ENCODE results near the gene MYO7A.

MYO7A gene

GRCh38 chr11:77155556-77156130, 27.6 kb downstream of the MYO7A start:
- H3K4me3 ChIP-seq (replicated peaks; ENCODE audit: low read depth, low read length) = no peak overlapping the region
- no peak for TF ChIP-seq CTCF (IDR thresholded peaks at IDR 0.05; ENCODE audit: low read depth, low read length, missing control alignments)
- DNase-seq (ENCODE audit: extremely low read depth, low read depth) = no peak

GRCh38 chr11:77156396-77157195, 28.6 kb downstream of the MYO7A start:
- DNase-seq (ENCODE audit: extremely low read depth, low read depth) = no peak
- H3K4me3 ChIP-seq (replicated peaks; ENCODE audit: low read depth, low read length) = no peak overlapping the region
- TF ChIP-seq CTCF (IDR thresholded peaks at IDR 0.05; ENCODE audit: low read depth, low read length, missing control alignments) = no peak

- no peak for DNase-seq (ENCODE audit: extremely low read depth, low read depth)
- H3K4me3 ChIP-seq (replicated peaks; ENCODE audit: low read depth, low read length) = no peak overlapping the region
- no peak for TF ChIP-seq CTCF (IDR thresholded peaks at IDR 0.05; ENCODE audit: low read depth, low read length, missing control alignments)
These were observed 30.1 kb downstream of the MYO7A start for GRCh38 chr11:77158041-77158695.

- no peak for TF ChIP-seq CTCF (IDR thresholded peaks at IDR 0.05; ENCODE audit: low read depth, low read length, missing control alignments)
- no peak overlapping the region for H3K4me3 ChIP-seq (replicated peaks; ENCODE audit: low read depth, low read length)
- DNase-seq (ENCODE audit: extremely low read depth, low read depth) = no peak
These were observed 31.3 kb downstream of the MYO7A start for GRCh38 chr11:77159219-77159936.

- DNase-seq (ENCODE audit: extremely low read depth, low read depth) = no peak
- TF ChIP-seq CTCF (IDR thresholded peaks at IDR 0.05; ENCODE audit: low read depth, low read length, missing control alignments) = no peak
- no peak overlapping the region for H3K4me3 ChIP-seq (replicated peaks; ENCODE audit: low read depth, low read length)
These were observed 32.0 kb downstream of the MYO7A start for GRCh38 chr11:77159937-77160495.

GRCh38 chr11:77163271-77163670, 35.2 kb downstream of the MYO7A start:
- no peak overlapping the region for H3K4me3 ChIP-seq (replicated peaks; ENCODE audit: low read depth, low read length)
- DNase-seq (ENCODE audit: extremely low read depth, low read depth) = no peak
- no peak for TF ChIP-seq CTCF (IDR thresholded peaks at IDR 0.05; ENCODE audit: low read depth, low read length, missing control alignments)

Data from HFF-Myc (cell line).